CD14-positive monocyte (primary cell): ENCODE results near the gene GTF2F2. TPM values are rescaled to one million over a fixed set of nuclear protein-coding genes. Genes with fewer than 3 reads are reported as not detected.

Experiments
- DNase-seq, 3 donors: peaks; one replicate each; pipeline ENCODE4 v3.0.0-alpha.2; 2011 to 2022
- H2AFZ ChIP-seq: 2 replicates; pipeline ENCODE4 v1.6.0; 2012; ENCODE audit warnings: mild to moderate bottlenecking, low read depth, low read length, inconsistent platforms; ENCODE audit not compliant: insufficient read depth, poor library complexity, severe bottlenecking
- H3K27ac ChIP-seq, 2 donors: 1 replicate in 1 of 2; 2 replicates in 1 of 2; pipeline ENCODE4 v1.5.1; 2012 to 2013; ENCODE audit warnings: low read length in 2 of 2, control low read depth in 1 of 2, inconsistent platforms in 1 of 2, low read depth in 1 of 2, mild to moderate bottlenecking in 1 of 2
- H3K27me3 ChIP-seq, 2 donors: one replicate each; pipeline versions ENCODE4 v1.6.0 to v1.6.1; 2011 to 2013; ENCODE audit warnings: low read length in 2 of 2; ENCODE audit not compliant: control insufficient read depth in 2 of 2, insufficient read depth in 2 of 2
- H3K36me3 ChIP-seq, 2 donors: replicated peaks in 1 of 2; 1 replicate in 1 of 2; 2 replicates in 1 of 2; pipeline versions ENCODE4 v1.5.1 to v1.6.1; 2012 to 2013; ENCODE audit warnings: low read length in 2 of 2, control low read depth in 1 of 2, inconsistent platforms in 1 of 2, mild to moderate bottlenecking in 1 of 2; ENCODE audit not compliant: insufficient read depth in 2 of 2, control insufficient read depth in 1 of 2
- H3K4me1 ChIP-seq, 2 donors: 1 replicate in 1 of 2; 2 replicates in 1 of 2; pipeline versions ENCODE4 v1.5.1 to v1.6.1; 2012 to 2013; ENCODE audit warnings: low read length in 2 of 2, control low read depth in 1 of 2, inconsistent platforms in 1 of 2, mild to moderate bottlenecking in 1 of 2, moderate library complexity in 1 of 2; ENCODE audit not compliant: insufficient read depth in 2 of 2, control insufficient read depth in 1 of 2
- H3K4me2 ChIP-seq: replicated peaks from 2 replicates; pipeline ENCODE3; 2012; ENCODE audit warnings: low read length, moderate library complexity, mild to moderate bottlenecking; ENCODE audit not compliant: poor library complexity, severe bottlenecking; ENCODE audit errors: extremely low read depth
- H3K4me3 ChIP-seq, 3 experiments: fragments of 200-600 bp in 1 of 3; sonication (generic) in 1 of 3; replicated peaks in 1 of 3; 1 replicate in 2 of 3; 2 replicates in 1 of 3; pipeline ENCODE4 v1.5.1; 2011 to 2013; ENCODE audit warnings: low read length in 3 of 3, mild to moderate bottlenecking in 3 of 3, control low read depth in 2 of 3, low read depth in 2 of 3, inconsistent platforms in 1 of 3, moderate library complexity in 1 of 3
- H3K79me2 ChIP-seq: 2 replicates; pipeline ENCODE4 v1.6.0; 2012; ENCODE audit warnings: mild to moderate bottlenecking, control low read depth, inconsistent platforms, low read length, moderate library complexity; ENCODE audit not compliant: insufficient read depth
- H3K9ac ChIP-seq: 2 replicates; pipeline ENCODE4 v1.6.0; 2017; ENCODE audit warnings: low read length, mild to moderate bottlenecking; ENCODE audit not compliant: insufficient read depth, poor library complexity, severe bottlenecking
- H3K9me3 ChIP-seq, 2 donors: replicated peaks in 1 of 2; 1 replicate in 1 of 2; 2 replicates in 1 of 2; pipeline versions ENCODE4 v1.5.1 to v1.6.1; 2012 to 2013; ENCODE audit warnings: low read length in 2 of 2, control low read depth in 1 of 2; ENCODE audit not compliant: control insufficient read depth in 1 of 2, insufficient read depth in 1 of 2
- H4K20me1 ChIP-seq: 2 replicates; pipeline ENCODE4 v1.6.0; 2012; ENCODE audit warnings: mild to moderate bottlenecking, low read length, control low read depth, moderate library complexity; ENCODE audit not compliant: insufficient read depth
- H3K27ac Mint-ChIP-seq, 7 donors: one replicate each; pipeline ENCODE4 v1.8.0; 2020; ENCODE audit warnings: mild to moderate bottlenecking in 7 of 7, mixed read lengths in 7 of 7, moderate library complexity in 6 of 7, inconsistent platforms in 2 of 7
- H3K27me3 Mint-ChIP-seq, 3 donors: one replicate each; pipeline ENCODE4 v1.8.0; 2021 to 2022; ENCODE audit warnings: low read depth in 3 of 3, mild to moderate bottlenecking in 3 of 3, mixed read lengths in 3 of 3, moderate library complexity in 3 of 3, inconsistent platforms in 1 of 3
- H3K36me3 Mint-ChIP-seq, 2 donors: one replicate each; pipeline ENCODE4 v1.8.0; 2020; ENCODE audit warnings: mixed read lengths in 2 of 2, inconsistent platforms in 1 of 2, mild to moderate bottlenecking in 1 of 2
- H3K4me1 Mint-ChIP-seq: one replicate; pipeline ENCODE4 v1.8.0; 2020; ENCODE audit warnings: mild to moderate bottlenecking, mixed read lengths
- H3K4me3 Mint-ChIP-seq, 2 donors: one replicate each; pipeline ENCODE4 v1.8.0; 2020; ENCODE audit warnings: mild to moderate bottlenecking in 2 of 2, mixed read lengths in 2 of 2, moderate library complexity in 1 of 2
- H3K9me3 Mint-ChIP-seq, 7 donors: one replicate each; pipeline ENCODE4 v1.8.0; 2020 to 2022; ENCODE audit warnings: mixed read lengths in 7 of 7, mild to moderate bottlenecking in 6 of 7, moderate library complexity in 6 of 7, inconsistent platforms in 2 of 7
- CTCF ChIP-seq: fragments of 200-600 bp; IDR thresholded peaks from one replicate; pipeline ENCODE4 v1.8.0; 2022; ENCODE audit warnings: antibody characterized with exemption, mild to moderate bottlenecking
- WGBS: methylation state at CpG from one replicate; pipeline ENCODE4 v1.1.5; 2013; ENCODE audit warnings: missing lambda C conversion rate; ENCODE audit not compliant: insufficient coverage; 5-methylcytosine and 5-hydroxymethylcytosine counted together
- intact Hi-C, 2 donors: fragments of 100-400 bp; cut with micrococcal nuclease; formaldehyde crosslinking; loops; one replicate each; pipeline versions ENCODE4 v1.15.0 to v1.15.1; 2023
- polyA plus RNA-seq, 3 donors: library from polyadenylated mRNA; depleted of rRNA in 1 of 3; unstranded in 2 of 3; stranded (reverse) in 1 of 3; fragments of 300-500 nt in 2 of 3; fragments of >200 nt in 1 of 3; fragmentation: Illumina TruSeq in 2 of 3; gene quantifications; 1 replicate in 2 of 3; 2 replicates in 1 of 3; pipeline ENCODE4 v1.2.3, GENCODE V29; 2012 to 2021

GTF2F2 gene
- polyA plus RNA-seq, 3 donors: 8.1 to 10.4 (median 8.5) TPM

GRCh38 chr13:45180713-45181601 is 60.6 kb downstream of the GTF2F2 start:
- intact Hi-C loops: no loop called here
- Mint-ChIP-seq H3K4me1 (no peaks in the 10 kb centered on the region), H3K27ac (peak overlapping the region in 1 of 7 donors; percentile 20)

GRCh38 chr13:45184693-45185092 is 64.4 kb downstream of the GTF2F2 start:
- H3K4me2 ChIP-seq: no peak overlapping the region
- H3K4me1 Mint-ChIP-seq: no peaks in the 10 kb centered on the region
- no peak for DNase-seq
- no peaks in the 10 kb centered on the region for H3K27me3 ChIP-seq
- peaks cover 0 to 4% (median 3%) of the 10 kb centered on the region in 7 donors for H3K9me3 Mint-ChIP-seq
- TF ChIP-seq CTCF: no peak
- no peak overlapping the region for H3K27ac ChIP-seq
- intact Hi-C loops: no loop called here
- H3K27ac Mint-ChIP-seq: peak overlapping the region in 1 of 7 donors; percentile 60
- 96% methylated on average over 4 of the region's 5 CpGs for WGBS
- H4K20me1 ChIP-seq: no peaks in the 10 kb centered on the region
- peaks cover 2 to 38% of the 10 kb centered on the region in 2 donors for H3K36me3 ChIP-seq
- H3K4me3 Mint-ChIP-seq: no peak overlapping the region
- H3K36me3 Mint-ChIP-seq: peaks cover 30 to 45% of the 10 kb centered on the region in 2 donors
- H2AFZ ChIP-seq: no peak overlapping the region
- H3K4me3 ChIP-seq: no peak overlapping the region
- H3K9me3 ChIP-seq: no peaks in the 10 kb centered on the region
- no peaks in the 10 kb centered on the region for H3K79me2 ChIP-seq
- peaks cover 0 to 1% (median 0%) of the 10 kb centered on the region in 3 donors for H3K27me3 Mint-ChIP-seq
- H3K9ac ChIP-seq: no peak overlapping the region
- no peaks in the 10 kb centered on the region for H3K4me1 ChIP-seq

More at GRCh38 chr13:45180713-45181601, 60.6 kb downstream of the GTF2F2 start:
- no peaks in the 10 kb centered on the region for H3K9me3 ChIP-seq
- H3K4me1 ChIP-seq: no peaks in the 10 kb centered on the region
- H3K36me3 Mint-ChIP-seq: peaks cover 33 to 55% of the 10 kb centered on the region in 2 donors
- WGBS: 94% methylated on average over 6 of the region's 7 CpGs
- H3K4me2 ChIP-seq: no peak overlapping the region
- no peak overlapping the region for H3K4me3 Mint-ChIP-seq
- no peaks in the 10 kb centered on the region for H3K79me2 ChIP-seq
- H2AFZ ChIP-seq: no peak overlapping the region
- H3K9me3 Mint-ChIP-seq: no peaks in the 10 kb centered on the region
- peaks cover 2 to 38% of the 10 kb centered on the region in 2 donors for H3K36me3 ChIP-seq
- TF ChIP-seq CTCF: no peak
- no peak overlapping the region for H3K4me3 ChIP-seq
- no peak overlapping the region for H3K27ac ChIP-seq
- H3K27me3 Mint-ChIP-seq: peaks cover 0 to 1% (median 0%) of the 10 kb centered on the region in 3 donors
- no peaks in the 10 kb centered on the region for H3K27me3 ChIP-seq
- no peak for DNase-seq
- no peak overlapping the region for H3K9ac ChIP-seq
- H4K20me1 ChIP-seq: no peaks in the 10 kb centered on the region
